Measurements from ENCODE around the gene PTPRN2. TPM values are rescaled to one million over a fixed set of nuclear protein-coding genes. Genes with fewer than 3 reads are reported as not detected.

The PTPRN2 gene
- total RNA-seq, 1 donor: 0.09 TPM

GRCh38 chr7:157814931-157815705, 772.5 kb downstream of the PTPRN2 start:
- TF ChIP-seq CTCF (IDR thresholded peaks at IDR 0.05; ENCODE audit: insufficient read depth, low read length): no peak
- H3K4me3 ChIP-seq (ENCODE audit: low read depth, low read length): no peak overlapping the region
- no peak for DNase-seq (ENCODE audit: low read depth)

GRCh38 chr7:157813741-157814661, 773.6 kb downstream of the PTPRN2 start:
- H3K4me3 ChIP-seq (ENCODE audit: low read depth, low read length): no peak overlapping the region
- DNase-seq (ENCODE audit: low read depth): no peak
- TF ChIP-seq CTCF (IDR thresholded peaks at IDR 0.05; ENCODE audit: insufficient read depth, low read length): no peak

GRCh38 chr7:157813053-157813452, 774.6 kb downstream of the PTPRN2 start:
- no peak for DNase-seq (ENCODE audit: low read depth)
- TF ChIP-seq CTCF (IDR thresholded peaks at IDR 0.05; ENCODE audit: insufficient read depth, low read length): no peak
- no peak overlapping the region for H3K4me3 ChIP-seq (ENCODE audit: low read depth, low read length)

- no peak for TF ChIP-seq CTCF (IDR thresholded peaks at IDR 0.05; ENCODE audit: insufficient read depth, low read length)
- DNase-seq (ENCODE audit: low read depth): no peak
- H3K4me3 ChIP-seq (ENCODE audit: low read depth, low read length): no peak overlapping the region
Observed at GRCh38 chr7:157811946-157812345, 775.7 kb downstream of the PTPRN2 start.

- no peak for TF ChIP-seq CTCF (IDR thresholded peaks at IDR 0.05; ENCODE audit: insufficient read depth, low read length)
- no peak for DNase-seq (ENCODE audit: low read depth)
- no peak overlapping the region for H3K4me3 ChIP-seq (ENCODE audit: low read depth, low read length)
Observed at GRCh38 chr7:157809863-157810851, 777.5 kb downstream of the PTPRN2 start.

Measured in fibroblast of the aortic adventitia (primary cell).